ENCODE measurements around the gene RAB44. TPM values are rescaled to one million over a fixed set of nuclear protein-coding genes. Genes with fewer than 3 reads are reported as not detected.

Gene RAB44
- total RNA-seq, 1 donor from 2014 or later, result not detected

DNA sequence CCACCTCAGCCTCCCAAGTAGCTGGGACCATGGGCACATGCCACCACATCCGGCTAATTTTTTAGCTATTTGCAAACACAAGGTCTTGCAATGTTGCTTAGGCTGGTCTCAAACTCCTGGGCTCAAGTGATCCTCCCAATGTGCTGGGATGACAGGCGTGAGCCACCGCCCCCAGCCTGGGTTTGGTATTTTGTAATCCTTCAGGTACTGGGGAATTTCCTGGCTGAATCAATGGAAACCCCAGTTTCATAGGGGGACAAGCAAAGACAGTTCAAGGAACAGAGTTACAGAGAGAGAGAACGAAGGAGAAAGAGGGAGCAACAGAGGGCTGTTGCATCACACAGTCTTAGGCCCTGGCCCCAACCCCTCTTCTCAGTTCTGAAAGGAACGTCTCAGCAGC, 35.7 kb downstream of the RAB44 start:
- Mint-ChIP-seq H3K27ac (no peak overlapping the region), H3K4me3 (no peak overlapping the region), H3K36me3 (no peaks in the 10 kb centered on the region), H3K9me3 (no peaks in the 10 kb centered on the region), H3K27me3 (no peaks in the 10 kb centered on the region), H3K4me1 (ENCODE audit: unreplicated experiment) (peaks cover 12% of the 10 kb centered on the region)
- TF ChIP-seq, protein P1, sequence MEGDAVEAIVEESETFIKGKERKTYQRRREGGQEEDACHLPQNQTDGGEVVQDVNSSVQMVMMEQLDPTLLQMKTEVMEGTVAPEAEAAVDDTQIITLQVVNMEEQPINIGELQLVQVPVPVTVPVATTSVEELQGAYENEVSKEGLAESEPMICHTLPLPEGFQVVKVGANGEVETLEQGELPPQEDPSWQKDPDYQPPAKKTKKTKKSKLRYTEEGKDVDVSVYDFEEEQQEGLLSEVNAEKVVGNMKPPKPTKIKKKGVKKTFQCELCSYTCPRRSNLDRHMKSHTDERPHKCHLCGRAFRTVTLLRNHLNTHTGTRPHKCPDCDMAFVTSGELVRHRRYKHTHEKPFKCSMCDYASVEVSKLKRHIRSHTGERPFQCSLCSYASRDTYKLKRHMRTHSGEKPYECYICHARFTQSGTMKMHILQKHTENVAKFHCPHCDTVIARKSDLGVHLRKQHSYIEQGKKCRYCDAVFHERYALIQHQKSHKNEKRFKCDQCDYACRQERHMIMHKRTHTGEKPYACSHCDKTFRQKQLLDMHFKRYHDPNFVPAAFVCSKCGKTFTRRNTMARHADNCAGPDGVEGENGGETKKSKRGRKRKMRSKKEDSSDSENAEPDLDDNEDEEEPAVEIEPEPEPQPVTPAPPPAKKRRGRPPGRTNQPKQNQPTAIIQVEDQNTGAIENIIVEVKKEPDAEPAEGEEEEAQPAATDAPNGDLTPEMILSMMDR (conservative IDR thresholded peaks at IDR 0.05), result no peak
- no peak for DNase-seq (ENCODE audit: extremely low spot score, unreplicated experiment)

- Mint-ChIP-seq H3K27ac (no peak overlapping the region), H3K9me3 (no peaks in the 10 kb centered on the region), H3K36me3 (no peaks in the 10 kb centered on the region), H3K27me3 (no peaks in the 10 kb centered on the region), H3K4me1 (ENCODE audit: unreplicated experiment) (peaks cover 4% of the 10 kb centered on the region), H3K4me3 (no peak overlapping the region)
- no peak for DNase-seq (ENCODE audit: extremely low spot score, unreplicated experiment)
- TF ChIP-seq, protein P1 (conservative IDR thresholded peaks at IDR 0.05), result no peak
Observed at GRCh38 chr6:36734486-36735060, 36.9 kb downstream of the RAB44 start.

DNA sequence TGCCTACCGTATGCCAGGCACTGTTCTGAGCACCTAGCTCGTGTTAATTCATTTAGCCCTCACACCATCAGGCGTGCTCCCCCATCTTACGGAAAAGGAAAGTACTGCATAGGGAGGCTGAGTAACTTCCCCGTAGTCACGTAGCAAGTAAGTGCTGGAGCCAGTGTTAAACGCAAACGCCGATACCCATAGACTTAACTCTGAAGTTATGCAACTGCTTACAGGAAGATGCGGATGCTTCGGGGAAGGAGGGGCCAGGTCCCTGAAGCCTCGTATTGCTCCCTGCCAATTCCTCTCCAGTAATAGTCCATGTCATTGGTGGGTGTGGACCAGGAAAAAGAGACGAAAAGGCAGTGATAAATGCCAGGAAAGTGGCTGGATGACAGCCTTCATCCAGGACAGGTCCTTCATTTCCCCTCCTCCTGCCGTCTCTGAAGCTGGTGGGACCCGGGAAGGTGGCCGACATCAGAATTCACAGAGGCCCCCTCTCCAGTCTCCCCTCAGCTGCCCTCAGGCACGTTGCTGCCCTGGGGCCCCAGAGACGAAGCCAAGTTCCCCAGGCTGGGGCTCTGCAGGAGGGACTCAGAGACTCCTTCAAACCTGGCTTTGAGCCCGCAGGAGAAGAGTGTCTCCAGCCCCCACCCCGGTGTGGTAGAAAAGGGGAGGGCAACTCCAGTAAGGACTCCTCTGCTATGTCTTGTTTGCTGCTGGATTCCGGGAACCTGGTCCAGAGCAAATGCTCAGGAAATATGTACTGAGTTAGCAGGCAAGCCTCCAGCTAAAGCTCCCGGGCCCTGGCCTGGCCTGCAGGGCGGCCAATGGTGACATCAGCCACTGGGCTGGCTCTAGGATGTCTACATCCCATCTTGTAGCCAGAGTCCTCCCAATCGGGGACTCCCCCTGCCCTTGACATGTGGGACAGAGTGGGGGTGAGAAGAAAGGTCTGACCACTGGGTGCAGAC, 37.8 kb downstream of the RAB44 start:
- no peaks in the 10 kb centered on the region for H3K36me3 Mint-ChIP-seq
- H3K27me3 Mint-ChIP-seq, result no peaks in the 10 kb centered on the region
- no peak overlapping the region for H3K4me3 Mint-ChIP-seq
- H3K4me1 Mint-ChIP-seq (ENCODE audit: unreplicated experiment), result peaks cover 4% of the 10 kb centered on the region
- H3K27ac Mint-ChIP-seq, result no peak overlapping the region
- DNase-seq (ENCODE audit: extremely low spot score, unreplicated experiment), result no peak
- no peaks in the 10 kb centered on the region for H3K9me3 Mint-ChIP-seq
- TF ChIP-seq, protein P1 (conservative IDR thresholded peaks at IDR 0.05), result no peak

GRCh38 chr6:36737043-36737785, 39.6 kb downstream of the RAB44 start:
- peaks cover 4% of the 10 kb centered on the region for H3K4me1 Mint-ChIP-seq (ENCODE audit: unreplicated experiment)
- DNase-seq (ENCODE audit: extremely low spot score, unreplicated experiment), result no peak
- TF ChIP-seq, protein P1 (conservative IDR thresholded peaks at IDR 0.05), result no peak
- no peaks in the 10 kb centered on the region for H3K36me3 Mint-ChIP-seq
- H3K9me3 Mint-ChIP-seq, result no peaks in the 10 kb centered on the region
- H3K4me3 Mint-ChIP-seq, result no peak overlapping the region
- H3K27me3 Mint-ChIP-seq, result no peaks in the 10 kb centered on the region
- H3K27ac Mint-ChIP-seq, result no peak overlapping the region

DNA sequence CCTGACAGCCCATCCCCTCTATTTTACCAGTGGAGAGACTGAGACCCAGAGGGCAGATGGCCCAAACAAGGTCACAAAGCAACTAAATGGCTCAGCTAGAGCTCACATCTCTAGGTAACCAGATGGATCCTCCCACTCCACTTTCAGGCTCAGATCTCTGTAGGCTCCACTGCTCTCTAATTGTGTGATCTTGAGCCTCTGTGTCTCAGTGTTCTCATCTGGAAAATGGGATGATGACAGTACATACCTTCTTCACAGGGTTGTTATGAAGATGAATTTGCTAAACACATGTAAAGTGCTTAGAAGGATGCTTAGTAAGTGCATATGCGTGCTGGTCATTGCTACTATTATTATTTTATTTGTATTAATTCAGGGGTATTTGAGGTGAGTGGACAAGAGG, 40.5 kb downstream of the RAB44 start:
- Mint-ChIP-seq H3K4me3 (no peak overlapping the region), H3K9me3 (no peaks in the 10 kb centered on the region), H3K27ac (no peak overlapping the region), H3K36me3 (no peaks in the 10 kb centered on the region), H3K4me1 (ENCODE audit: unreplicated experiment) (peaks cover 4% of the 10 kb centered on the region), H3K27me3 (no peaks in the 10 kb centered on the region)
- no peak for DNase-seq (ENCODE audit: extremely low spot score, unreplicated experiment)
- TF ChIP-seq, protein P1 (conservative IDR thresholded peaks at IDR 0.05), result no peak

All from type B pancreatic cell (in vitro differentiated cells).